PFSK-1 (cell line): ENCODE results near the gene RTF1.

ENCODE experiments used
- FOXP2 ChIP-seq: optimal IDR thresholded peaks from 2 replicates; pipeline ENCODE3; 2011; ENCODE audit warnings: borderline replicate concordance, control low read depth, inconsistent platforms; ENCODE audit not compliant: insufficient read depth; ENCODE audit errors: extremely low read length, extremely low read depth
- POLR2AphosphoS5 ChIP-seq: IDR thresholded peaks from 2 replicates; pipeline ENCODE4 v1.6.1; 2012; ENCODE audit warnings: low read depth, mild to moderate bottlenecking, control low read depth, low read length, moderate library complexity
- REST ChIP-seq, 2 experiments: IDR thresholded peaks; 2 replicates each; pipeline versions ENCODE4 v1.6.1 to v1.8.0; 2011 to 2012; ENCODE audit warnings: low read depth in 2 of 2, low read length in 2 of 2, control low read depth in 1 of 2, inconsistent platforms in 1 of 2, mild to moderate bottlenecking in 1 of 2, moderate library complexity in 1 of 2; ENCODE audit not compliant: insufficient read depth in 1 of 2
- SIN3A ChIP-seq: IDR thresholded peaks from 2 replicates; pipeline ENCODE4 v1.6.1; 2012; ENCODE audit warnings: mild to moderate bottlenecking, low read length, moderate library complexity, borderline replicate concordance; ENCODE audit not compliant: insufficient read depth
- TAF1 ChIP-seq: IDR thresholded peaks from 2 replicates; pipeline ENCODE4 v1.6.1; 2012; ENCODE audit warnings: low read length, control low read depth, borderline replicate concordance; ENCODE audit not compliant: insufficient read depth

Gene RTF1

GRCh38 chr15:41505776-41506175 lies 88.9 kb downstream of the RTF1 start:
- TF ChIP-seq POLR2AphosphoS5: no peak
- TF ChIP-seq REST (IDR thresholded peaks at IDR 0.05; ENCODE audit: insufficient read depth in 1 of 2, low read depth in 2 of 2, low read length in 2 of 2): no peak
- no peak for TF ChIP-seq FOXP2
- no peak for TF ChIP-seq TAF1
- TF ChIP-seq SIN3A: no peak

- TF ChIP-seq POLR2AphosphoS5 (no peak), REST (IDR thresholded peaks at IDR 0.05; ENCODE audit: insufficient read depth in 1 of 2, low read depth in 2 of 2, low read length in 2 of 2) (no peak), FOXP2 (no peak), TAF1 (no peak), SIN3A (no peak)
These were observed 90.0 kb downstream of the RTF1 start for GRCh38 chr15:41506796-41507341.

GRCh38 chr15:41507820-41508290 lies 91.0 kb downstream of the RTF1 start:
- no peak for TF ChIP-seq TAF1
- TF ChIP-seq SIN3A: no peak
- TF ChIP-seq POLR2AphosphoS5: no peak
- no peak for TF ChIP-seq REST (IDR thresholded peaks at IDR 0.05; ENCODE audit: insufficient read depth in 1 of 2, low read depth in 2 of 2, low read length in 2 of 2)
- TF ChIP-seq FOXP2: no peak

GRCh38 chr15:41510728-41511127 lies 93.8 kb downstream of the RTF1 start:
- TF ChIP-seq TAF1: no peak
- TF ChIP-seq POLR2AphosphoS5: no peak
- TF ChIP-seq FOXP2: no peak
- no peak for TF ChIP-seq SIN3A
- TF ChIP-seq REST (IDR thresholded peaks at IDR 0.05; ENCODE audit: insufficient read depth in 1 of 2, low read depth in 2 of 2, low read length in 2 of 2): no peak
